AG04449 (cell line): Measurements from ENCODE around the gene ANKRD65.
"Not testable (repeated sequence)": the region's sequence is repeated elsewhere in the genome, so short reads cannot be mapped to it uniquely, and the experiment has no call there.

Experiments
- CTCF ChIA-PET: fragments of 350-600 bp; formaldehyde crosslinking; extraction: SDS; loops from one replicate; lab custom pipeline; 2021; ENCODE audit warnings: antibody characterized with exemption; lab: Yijun Ruan, JAX
- POLR2A ChIA-PET: fragments of 400-600, 350-600 bp; formaldehyde crosslinking; extraction: SDS; loops from one replicate; lab custom pipeline; 2020; ENCODE audit warnings: antibody characterized with exemption, inconsistent platforms; lab: Yijun Ruan, JAX
- DNase-seq: peaks from one replicate; pipeline ENCODE4 v3.0.0-alpha.2; 2010; ENCODE audit warnings: low read depth, low spot score
- H3K4me3 ChIP-seq: 2 replicates; pipeline ENCODE4 v1.5.1; 2011; ENCODE audit warnings: low read depth, mild to moderate bottlenecking, control low read depth, low read length
- CTCF ChIP-seq: IDR thresholded peaks from one replicate; pipeline ENCODE4 v1.5.1; 2011; ENCODE audit warnings: mild to moderate bottlenecking, moderate library complexity, low read length, control low read depth, inconsistent platforms; ENCODE audit not compliant: insufficient read depth; ENCODE audit errors: missing control alignments

ANKRD65 gene

DNA sequence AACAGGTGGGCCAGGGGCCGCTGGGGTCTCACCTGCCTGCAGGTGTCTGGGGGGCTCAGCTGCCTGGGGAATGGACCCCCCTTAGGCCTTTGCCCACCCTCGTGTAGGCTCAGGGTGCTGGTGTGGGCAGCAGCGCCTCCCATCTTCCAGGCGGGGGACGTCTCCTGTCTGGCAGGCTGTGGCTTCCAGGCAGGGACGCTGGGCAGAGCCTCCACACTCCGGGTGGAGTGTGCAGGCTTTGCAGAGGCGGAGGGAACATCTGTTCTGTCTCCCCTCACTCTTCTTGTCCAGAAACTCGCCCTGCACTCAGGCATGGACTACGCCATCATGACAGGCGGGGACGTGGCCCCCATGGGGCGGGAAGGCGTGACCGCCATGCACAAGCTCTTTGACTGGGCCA, 34.9 kb upstream of the ANKRD65 start:
- POLR2A ChIA-PET, CTCF ChIA-PET: not testable (repeated sequence)

GRCh38 chr1:1455366-1455884, 34.3 kb upstream of the ANKRD65 start:
- H3K4me3 ChIP-seq: no peak overlapping the region
- DNase-seq: no peak
- no peak for TF ChIP-seq CTCF
- CTCF ChIA-PET: no interaction called here
- POLR2A ChIA-PET: no interaction called here

More for the DNA sequence above, 34.9 kb upstream of the ANKRD65 start:
- DNase-seq, H3K4me3 ChIP-seq: not testable (repeated sequence)

DNA sequence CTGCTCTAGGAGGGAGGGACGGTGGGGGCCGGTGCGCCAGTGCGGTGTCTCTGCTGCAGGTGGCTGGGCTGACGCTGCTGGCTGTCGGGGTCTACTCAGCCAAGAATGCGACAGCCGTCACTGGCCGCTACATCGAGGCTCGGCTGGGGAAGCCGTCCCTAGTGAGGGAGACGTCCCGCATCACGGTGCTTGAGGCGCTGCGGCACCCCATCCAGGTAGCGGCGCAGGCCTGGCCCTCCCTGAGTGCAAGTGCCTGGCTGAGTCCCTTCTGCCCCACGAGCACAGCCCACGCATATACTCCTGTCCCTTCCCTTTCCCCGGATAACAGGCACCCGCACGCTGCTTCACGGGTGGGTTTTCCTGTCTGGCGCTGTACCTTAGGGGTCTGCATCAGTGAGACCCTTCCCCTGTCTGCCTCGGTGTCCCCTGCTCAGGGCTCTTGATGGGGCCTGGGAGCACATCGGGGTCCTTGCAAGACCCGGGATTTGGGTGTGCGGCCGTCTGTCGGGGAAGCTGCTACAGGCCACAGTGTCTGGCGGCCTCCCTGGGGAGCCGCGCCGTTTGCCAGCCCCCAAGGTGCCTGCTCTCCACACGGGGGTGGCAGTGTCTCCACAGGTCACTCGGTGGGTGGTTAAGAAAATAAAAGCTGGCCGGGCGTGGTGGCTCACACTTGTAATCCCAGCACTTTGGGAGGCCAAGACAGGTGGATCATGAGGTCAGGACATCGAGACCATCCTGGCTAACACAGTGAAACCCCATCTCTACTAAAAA, 33.4 kb upstream of the ANKRD65 start:
- DNase-seq, H3K4me3 ChIP-seq, POLR2A ChIA-PET: not testable (repeated sequence)
- CTCF ChIA-PET: interaction anchor here (1.3 kb wide), 1 partner anchor 13 kb away, joined by 3 read pairs; no protein-coding TSS in a partner anchor

DNA sequence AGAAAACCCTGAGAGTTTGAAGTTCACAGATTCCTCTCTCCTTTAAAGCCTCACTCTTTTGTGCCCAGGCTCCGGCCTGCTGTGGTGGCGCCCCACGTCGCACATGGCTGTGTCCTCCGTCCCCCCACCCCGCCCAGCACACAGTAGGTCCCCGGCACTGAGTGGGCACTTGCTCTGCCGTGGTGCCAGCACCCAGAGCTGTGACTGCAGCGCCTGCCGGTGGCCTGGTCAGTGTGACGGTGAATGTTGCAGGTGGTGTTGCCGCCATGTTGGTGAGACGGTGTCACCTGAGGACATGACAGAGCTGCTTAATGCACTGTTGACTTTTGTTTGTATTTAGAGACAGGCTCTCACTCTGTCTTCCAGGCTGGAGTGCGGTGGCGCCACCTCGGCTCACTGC, 31.8 kb upstream of the ANKRD65 start:
- no peak overlapping the region for H3K4me3 ChIP-seq
- POLR2A ChIA-PET: no interaction called here
- CTCF ChIA-PET: interaction anchor here (0.6 to 1.5 kb wide), 2 partner anchors 12 kb away, joined by 3 to 7 read pairs; no protein-coding TSS in a partner anchor
- no peak for TF ChIP-seq CTCF
- no peak for DNase-seq

DNA sequence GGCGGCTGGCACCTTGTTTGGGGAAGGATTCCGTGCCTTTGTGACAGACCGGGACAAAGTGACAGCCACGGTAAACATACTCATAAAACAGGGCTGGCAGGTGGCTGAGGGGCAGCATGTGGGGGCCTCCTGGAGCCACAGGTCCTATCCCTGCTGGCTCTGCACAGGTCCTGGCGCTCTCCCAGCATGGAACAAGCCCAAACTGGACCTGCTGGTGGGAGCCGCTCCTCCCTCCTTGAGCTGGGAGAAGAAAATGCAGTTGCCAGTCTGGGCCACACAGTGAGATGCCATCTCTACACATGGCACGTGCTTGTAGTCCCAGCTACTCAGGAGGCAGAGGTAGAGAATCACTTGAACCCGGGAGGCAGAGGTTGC, 31.3 kb upstream of the ANKRD65 start:
- CTCF ChIA-PET: interaction anchor here (1.5 kb wide), 1 partner anchor 12 kb away, joined by 7 read pairs; no protein-coding TSS in a partner anchor
- POLR2A ChIA-PET, H3K4me3 ChIP-seq, DNase-seq: not testable (repeated sequence)

DNA sequence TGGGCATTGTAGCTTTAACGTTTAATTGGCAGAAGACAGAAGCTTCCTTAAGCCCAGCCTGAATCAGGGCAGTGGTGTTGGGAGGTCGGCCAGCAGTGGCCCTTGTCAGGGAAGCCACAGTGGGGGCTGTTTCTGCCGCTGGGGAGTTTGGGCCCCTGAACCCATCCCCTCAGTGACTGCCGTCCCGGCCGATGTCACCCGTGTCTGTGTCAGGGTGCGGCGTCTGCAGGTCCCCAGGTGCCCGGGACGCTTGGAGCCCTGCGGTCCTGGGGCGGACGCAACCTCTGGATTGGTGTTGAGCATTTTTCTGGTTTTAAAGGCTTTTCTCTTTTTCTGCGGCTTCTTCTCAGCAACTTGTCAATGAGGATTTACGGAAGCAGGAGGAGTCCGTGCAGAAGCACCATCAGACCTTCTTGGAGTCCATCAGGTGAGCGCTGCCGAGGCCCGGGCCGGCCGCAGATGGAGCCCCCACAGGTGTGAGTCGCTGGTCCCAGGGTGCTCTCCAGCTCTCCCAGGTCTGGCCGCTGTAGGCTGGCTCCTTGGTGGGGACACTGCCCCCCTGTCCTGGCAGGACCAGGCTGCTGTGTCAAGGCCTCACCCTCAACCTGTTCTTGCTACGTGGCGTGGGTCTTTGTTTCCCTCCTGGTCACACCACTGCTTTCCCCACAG, 30.8 kb upstream of the ANKRD65 start:
- ChIA-PET CTCF (interaction anchor here (1.5 kb wide), 1 partner anchor 11 kb away, joined by 7 read pairs; no protein-coding TSS in a partner anchor), POLR2A (no interaction called here)
- H3K4me3 ChIP-seq: no peak overlapping the region
- no peak for TF ChIP-seq CTCF
- DNase-seq: no peak

DNA sequence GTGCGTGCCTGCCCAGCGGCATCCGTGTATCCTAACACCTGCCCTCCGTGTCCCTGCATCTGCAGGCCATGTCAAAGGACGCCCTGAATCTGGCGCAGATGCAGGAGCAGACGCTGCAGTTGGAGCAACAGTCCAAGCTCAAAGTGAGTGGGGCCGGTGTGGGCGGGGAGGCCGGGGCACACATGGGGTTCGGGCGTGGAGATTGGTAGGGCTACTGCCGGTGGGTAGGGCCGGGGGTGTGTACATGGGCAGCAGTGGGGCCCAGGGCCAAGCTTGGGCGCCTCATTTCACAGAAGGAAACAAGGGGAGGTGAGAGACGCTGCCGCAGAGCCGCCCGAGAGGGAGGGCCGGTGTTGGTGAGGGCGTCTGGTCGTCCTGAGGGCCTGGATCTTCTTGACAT, 29.5 kb upstream of the ANKRD65 start:
- POLR2A ChIA-PET, H3K4me3 ChIP-seq, DNase-seq: not testable (repeated sequence)
- CTCF ChIA-PET: interaction anchor here (0.8 kb wide), 1 partner anchor 10 kb away, joined by 4 read pairs; no protein-coding TSS in a partner anchor

DNA sequence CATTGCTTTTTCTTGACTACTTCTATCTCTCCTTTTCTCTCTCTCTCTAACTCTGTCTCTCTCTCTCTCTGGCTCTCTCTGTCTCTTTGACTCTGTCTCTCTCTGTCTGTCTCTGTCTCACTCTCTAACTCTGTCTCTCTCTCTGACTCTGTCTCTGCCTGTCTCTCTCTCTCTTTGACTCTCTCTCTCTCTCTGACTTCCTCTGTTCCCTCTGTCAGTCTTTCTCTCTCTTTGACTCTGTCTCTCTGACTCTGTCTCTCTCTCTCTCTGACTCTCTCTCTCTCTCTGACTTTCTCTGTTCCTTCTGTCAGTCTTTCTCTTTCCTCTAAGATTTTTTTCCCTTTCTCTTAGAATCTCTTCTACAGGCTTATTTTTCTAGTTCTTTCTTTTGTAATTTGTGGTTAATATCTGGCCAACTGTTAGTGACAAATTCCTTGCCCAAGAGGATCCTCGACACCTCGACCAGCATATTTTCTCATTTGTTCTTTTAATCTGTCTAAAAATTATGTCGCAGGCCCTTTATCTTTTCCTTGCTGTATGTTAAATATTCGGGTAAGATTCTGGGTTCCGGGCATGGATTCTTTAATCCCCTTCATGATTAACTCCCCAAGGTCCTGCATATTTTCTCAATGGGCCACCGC, 28.1 kb upstream of the ANKRD65 start, which contains the start of gene ATAD3C:
Gene ATAD3C (plus strand): TSS at position 591 of the 641 bp plus-strand sequence. CDS start 995 bp downstream, outside the sequence.
- H3K4me3 ChIP-seq: no peak within 1 kb of the TSS
- CTCF ChIA-PET: interaction anchor here (1.0 kb wide), 1 partner anchor 8 kb away, joined by 4 read pairs; no protein-coding TSS in a partner anchor
- POLR2A ChIA-PET: no interaction called here
- no peak for TF ChIP-seq CTCF
- DNase-seq: no peak

DNA sequence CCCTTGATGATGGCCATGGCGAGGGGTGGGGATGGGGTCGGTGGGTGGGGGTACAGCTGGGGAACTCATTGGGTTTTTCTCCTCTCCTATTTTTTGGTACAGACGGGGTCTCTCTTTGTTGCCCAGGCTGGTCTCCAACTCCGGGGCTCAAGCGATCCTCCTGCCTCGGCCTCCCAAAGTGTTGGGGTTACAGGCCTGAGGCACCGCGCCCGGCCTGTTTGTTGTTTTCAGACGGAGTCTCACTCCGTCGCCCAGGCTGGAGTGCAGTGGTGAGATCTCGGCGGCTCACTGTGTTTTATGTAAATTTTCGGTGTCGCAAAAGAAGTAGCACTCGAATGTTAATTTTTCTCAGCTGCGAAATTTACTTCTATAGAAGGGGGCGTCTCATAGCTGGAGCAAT, 25.6 kb upstream of the ANKRD65 start:
- H3K4me3 ChIP-seq, CTCF ChIA-PET, POLR2A ChIA-PET, DNase-seq: not testable (repeated sequence)
